T-helper 2 cell treated with Interferon-gamma antibody and Interleukin-4, amounts not matched to agents 5 μg/mL and 100 μg/mL, for 36 hours (primary cell): ENCODE results near the gene POFUT2.

ENCODE experiments used
- DNase-seq: peaks from one replicate; pipeline ENCODE4 v3.0.0; 2021; ENCODE audit warnings: low spot score
- H3K27ac Mint-ChIP-seq: one replicate; pipeline ENCODE4 v1.8.0; 2021; ENCODE audit warnings: mild to moderate bottlenecking, mixed read lengths
- H3K27me3 Mint-ChIP-seq: one replicate; pipeline ENCODE4 v1.8.0; 2021; ENCODE audit warnings: low read depth, mixed read lengths
- H3K36me3 Mint-ChIP-seq: one replicate; pipeline ENCODE4 v1.8.0; 2021; ENCODE audit warnings: low read depth, mixed read lengths
- H3K4me1 Mint-ChIP-seq: one replicate; pipeline ENCODE4 v1.8.0; 2021; ENCODE audit warnings: low read depth, mixed read lengths
- H3K4me3 Mint-ChIP-seq: one replicate; pipeline ENCODE4 v1.8.0; 2022; ENCODE audit warnings: mild to moderate bottlenecking, moderate library complexity, mixed read lengths
- H3K9me3 Mint-ChIP-seq: one replicate; pipeline ENCODE4 v1.8.0; 2021; ENCODE audit warnings: mixed read lengths

The POFUT2 gene

GRCh38 chr21:45226540-45227326, 61.0 kb downstream of the POFUT2 start:
- Mint-ChIP-seq H3K36me3 (peaks cover 20% of the 10 kb centered on the region), H3K4me1 (peaks cover 36% of the 10 kb centered on the region), H3K27me3 (peaks cover under 1% of the 10 kb centered on the region), H3K4me3 (no peak overlapping the region), H3K9me3 (no peaks in the 10 kb centered on the region), H3K27ac (peak overlapping the region; percentile 66)
- DNase-seq: peak; percentile 15

GRCh38 chr21:45225741-45226327, 61.9 kb downstream of the POFUT2 start:
- Mint-ChIP-seq H3K36me3 (peaks cover 29% of the 10 kb centered on the region), H3K27me3 (no peaks in the 10 kb centered on the region), H3K9me3 (no peaks in the 10 kb centered on the region), H3K4me1 (peaks cover 36% of the 10 kb centered on the region), H3K27ac (no peak overlapping the region), H3K4me3 (no peak overlapping the region)
- no peak for DNase-seq

DNA sequence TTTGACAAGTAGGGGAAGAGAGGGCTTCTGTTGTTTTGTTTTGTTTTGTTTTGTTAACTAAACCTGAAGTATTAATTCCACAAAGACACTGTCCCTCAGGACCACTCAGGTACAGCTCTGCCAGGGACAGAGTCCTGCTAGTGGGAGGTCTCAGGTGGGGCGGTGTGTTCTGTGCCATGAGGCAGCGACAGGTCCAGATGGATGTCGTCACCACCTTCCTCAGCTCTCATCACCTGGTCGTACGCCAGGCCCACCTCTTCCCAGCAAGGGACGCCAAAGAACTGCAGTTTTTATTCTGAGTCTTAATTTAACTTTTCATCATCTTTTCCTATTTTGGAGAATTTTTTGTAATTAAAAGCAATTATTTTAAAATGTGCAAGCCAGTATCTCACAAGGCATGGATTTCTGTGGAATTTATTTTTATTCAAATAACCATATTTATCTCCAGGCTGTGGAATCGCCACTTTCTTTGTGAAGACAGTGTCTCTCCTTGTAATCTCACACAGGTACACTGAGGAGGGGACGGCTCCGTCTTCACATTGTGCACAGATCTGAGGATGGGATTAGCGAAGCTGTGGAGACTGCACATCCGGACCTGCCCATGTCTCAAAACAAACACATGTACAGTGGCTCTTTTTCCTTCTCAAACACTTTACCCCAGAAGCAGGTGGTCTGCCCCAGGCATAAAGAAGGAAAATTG, 62.5 kb downstream of the POFUT2 start:
- no peak overlapping the region for H3K4me3 Mint-ChIP-seq
- H3K4me1 Mint-ChIP-seq: peaks cover 36% of the 10 kb centered on the region
- peak overlapping the region; percentile 73 for H3K27ac Mint-ChIP-seq

DNA sequence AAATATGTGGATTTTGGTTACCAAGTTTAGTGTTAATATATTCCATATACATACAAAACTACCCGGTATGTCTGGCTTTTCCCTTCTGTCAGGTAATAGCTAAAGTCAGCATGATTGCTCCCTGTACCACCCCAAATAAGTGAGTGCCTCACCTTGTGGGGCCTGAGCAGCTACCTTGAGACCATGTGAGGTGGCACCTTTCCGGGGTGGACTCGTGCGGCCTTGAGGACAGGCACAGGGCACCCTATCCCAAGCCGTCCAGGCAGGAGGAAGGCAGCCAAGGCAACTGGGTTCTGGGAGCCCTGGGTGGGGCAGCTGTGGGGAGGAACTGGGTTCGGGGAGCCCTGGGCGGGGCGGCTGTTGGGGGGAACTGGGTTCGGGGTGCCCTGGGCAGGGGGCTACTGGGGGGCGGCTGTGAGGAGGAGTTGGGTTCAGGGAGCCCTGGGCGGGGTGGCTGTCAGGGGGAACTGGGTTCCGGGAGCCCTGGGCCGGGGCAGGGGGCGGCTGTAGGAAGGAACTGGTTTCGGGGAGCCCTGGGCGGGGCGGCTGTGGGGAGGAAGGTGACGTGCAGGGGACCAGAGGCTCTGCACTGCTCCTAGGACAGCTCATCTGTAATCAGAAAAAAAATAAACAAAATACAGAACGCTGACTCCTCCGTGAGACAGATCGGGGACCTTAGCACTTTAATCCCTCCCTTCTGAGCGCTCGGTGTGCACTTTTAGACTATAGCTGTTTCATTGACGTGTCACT, 63.3 kb downstream of the POFUT2 start:
- no peak for DNase-seq

More for the DNA sequence above, 62.5 kb downstream of the POFUT2 start:
- H3K36me3 Mint-ChIP-seq: peaks cover 34% of the 10 kb centered on the region
- no peaks in the 10 kb centered on the region for H3K9me3 Mint-ChIP-seq
- H3K27me3 Mint-ChIP-seq: no peaks in the 10 kb centered on the region
- no peak for DNase-seq

GRCh38 chr21:45223236-45224185, 64.2 kb downstream of the POFUT2 start:
- no peak for DNase-seq
- no peak overlapping the region for H3K4me3 Mint-ChIP-seq
- peaks cover 37% of the 10 kb centered on the region for H3K36me3 Mint-ChIP-seq
- peak overlapping the region; percentile 73 for H3K27ac Mint-ChIP-seq
- peaks cover 31% of the 10 kb centered on the region for H3K4me1 Mint-ChIP-seq
- H3K27me3 Mint-ChIP-seq: no peaks in the 10 kb centered on the region
- H3K9me3 Mint-ChIP-seq: no peaks in the 10 kb centered on the region

More for the DNA sequence above, 63.3 kb downstream of the POFUT2 start:
- H3K4me3 Mint-ChIP-seq: peak overlapping the region; percentile 24
- no peaks in the 10 kb centered on the region for H3K27me3 Mint-ChIP-seq
- no peaks in the 10 kb centered on the region for H3K9me3 Mint-ChIP-seq
- peaks cover 34% of the 10 kb centered on the region for H3K36me3 Mint-ChIP-seq
- peak overlapping the region; percentile 73 for H3K27ac Mint-ChIP-seq
- H3K4me1 Mint-ChIP-seq: peaks cover 36% of the 10 kb centered on the region

- Mint-ChIP-seq H3K27me3 (no peaks in the 10 kb centered on the region), H3K4me1 (peaks cover 28% of the 10 kb centered on the region), H3K9me3 (peaks cover 12% of the 10 kb centered on the region), H3K4me3 (no peak overlapping the region), H3K27ac (no peak overlapping the region), H3K36me3 (peaks cover 52% of the 10 kb centered on the region)
- DNase-seq: no peak
These were observed 65.7 kb downstream of the POFUT2 start for GRCh38 chr21:45222001-45222400.

- Mint-ChIP-seq H3K27ac (no peak overlapping the region), H3K4me1 (peaks cover 17% of the 10 kb centered on the region), H3K27me3 (no peaks in the 10 kb centered on the region), H3K36me3 (peaks cover 58% of the 10 kb centered on the region), H3K9me3 (peaks cover 23% of the 10 kb centered on the region), H3K4me3 (no peak overlapping the region)
- no peak for DNase-seq
These were observed 66.8 kb downstream of the POFUT2 start for GRCh38 chr21:45220714-45221490.

GRCh38 chr21:45220071-45220481, 67.6 kb downstream of the POFUT2 start:
- no peak overlapping the region for H3K27ac Mint-ChIP-seq
- H3K36me3 Mint-ChIP-seq: peaks cover 55% of the 10 kb centered on the region
- no peak for DNase-seq

GRCh38 chr21:45219517-45219916, 68.2 kb downstream of the POFUT2 start:
- Mint-ChIP-seq H3K4me3 (no peak overlapping the region), H3K27ac (no peak overlapping the region), H3K27me3 (no peaks in the 10 kb centered on the region), H3K9me3 (peaks cover 24% of the 10 kb centered on the region), H3K4me1 (peaks cover 11% of the 10 kb centered on the region), H3K36me3 (peaks cover 61% of the 10 kb centered on the region)
- no peak for DNase-seq

More at GRCh38 chr21:45220071-45220481, 67.6 kb downstream of the POFUT2 start:
- H3K27me3 Mint-ChIP-seq: no peaks in the 10 kb centered on the region
- peaks cover 14% of the 10 kb centered on the region for H3K4me1 Mint-ChIP-seq
- H3K4me3 Mint-ChIP-seq: no peak overlapping the region
- H3K9me3 Mint-ChIP-seq: peaks cover 24% of the 10 kb centered on the region

DNA sequence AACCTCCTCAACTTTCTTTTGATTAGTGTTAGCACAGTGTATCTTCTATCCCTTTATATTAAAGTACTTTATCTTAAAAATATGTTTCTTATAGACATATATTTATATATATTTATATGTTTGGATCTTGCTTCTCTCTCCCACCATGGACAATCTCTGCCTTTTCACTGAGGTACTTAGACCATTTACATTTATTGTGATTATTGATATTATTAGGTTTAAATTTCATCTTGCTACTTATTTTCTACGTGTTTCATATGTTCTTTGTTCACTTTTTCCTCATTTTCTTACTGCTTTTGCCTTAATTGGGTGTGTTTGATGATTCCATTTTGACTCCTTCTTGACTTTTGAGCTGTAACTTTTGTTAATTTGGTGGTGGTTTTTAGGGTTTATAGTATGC, 70.7 kb downstream of the POFUT2 start:
- peaks cover 66% of the 10 kb centered on the region for H3K36me3 Mint-ChIP-seq
- no peak overlapping the region for H3K4me3 Mint-ChIP-seq
- peaks cover 24% of the 10 kb centered on the region for H3K9me3 Mint-ChIP-seq
- DNase-seq: no peak
- no peak overlapping the region for H3K27ac Mint-ChIP-seq
- peaks cover 10% of the 10 kb centered on the region for H3K4me1 Mint-ChIP-seq
- H3K27me3 Mint-ChIP-seq: no peaks in the 10 kb centered on the region

- H3K4me1 Mint-ChIP-seq: peaks cover 10% of the 10 kb centered on the region
- H3K9me3 Mint-ChIP-seq: peaks cover 24% of the 10 kb centered on the region
- H3K36me3 Mint-ChIP-seq: peaks cover 64% of the 10 kb centered on the region
- DNase-seq: no peak
- no peak overlapping the region for H3K27ac Mint-ChIP-seq
- H3K4me3 Mint-ChIP-seq: no peak overlapping the region
- no peaks in the 10 kb centered on the region for H3K27me3 Mint-ChIP-seq
These were observed 72.5 kb downstream of the POFUT2 start for GRCh38 chr21:45215213-45215612.
